HG03159 (cell line): ENCODE data around the gene AQP12B.

Experiments used
- ATAC-seq: cut with Tn5 transposase; IDR thresholded peaks from one replicate; pipeline ENCODE4 v1.9.1; 2021; ENCODE audit warnings: mild to moderate bottlenecking, moderate library complexity; ENCODE audit not compliant: unreplicated experiment

The AQP12B gene

GRCh38 chr2:240650254-240650965 is 32.3 kb downstream of the AQP12B start:
- no peak for ATAC-seq

- ATAC-seq = no peak
These were observed 33.4 kb downstream of the AQP12B start for GRCh38 chr2:240649331-240649730.

DNA sequence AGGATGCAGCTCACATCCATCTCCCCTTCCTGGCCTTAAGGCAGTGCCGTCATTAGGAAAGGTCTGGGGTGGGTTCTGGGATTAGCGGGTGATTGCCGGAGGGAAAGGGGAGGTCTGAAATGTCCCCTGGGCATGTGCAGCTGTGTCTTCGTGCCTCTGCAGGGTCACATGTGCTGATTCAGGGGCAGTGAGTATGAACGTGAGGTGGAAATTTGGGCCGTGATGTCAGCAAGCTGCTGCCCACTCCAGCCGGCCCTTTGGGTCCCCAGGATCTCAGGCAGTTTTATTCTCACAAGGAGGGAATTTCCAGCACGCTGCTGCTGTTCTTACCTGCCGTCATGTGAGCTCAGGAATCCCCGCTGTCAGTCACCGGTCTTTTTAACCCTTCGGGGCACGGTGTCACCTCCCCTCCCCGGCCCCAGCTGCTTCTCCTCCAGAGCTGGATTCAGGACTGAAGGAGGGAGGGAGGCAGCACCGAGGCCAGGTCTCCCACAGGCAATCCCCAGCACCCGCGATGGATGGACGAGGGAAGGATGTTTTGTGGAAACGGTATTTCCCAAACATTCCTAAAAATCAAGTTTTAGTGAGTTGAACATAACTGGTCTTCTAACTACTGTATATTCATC is 33.9 kb downstream of the AQP12B start:
- ATAC-seq = no peak

DNA sequence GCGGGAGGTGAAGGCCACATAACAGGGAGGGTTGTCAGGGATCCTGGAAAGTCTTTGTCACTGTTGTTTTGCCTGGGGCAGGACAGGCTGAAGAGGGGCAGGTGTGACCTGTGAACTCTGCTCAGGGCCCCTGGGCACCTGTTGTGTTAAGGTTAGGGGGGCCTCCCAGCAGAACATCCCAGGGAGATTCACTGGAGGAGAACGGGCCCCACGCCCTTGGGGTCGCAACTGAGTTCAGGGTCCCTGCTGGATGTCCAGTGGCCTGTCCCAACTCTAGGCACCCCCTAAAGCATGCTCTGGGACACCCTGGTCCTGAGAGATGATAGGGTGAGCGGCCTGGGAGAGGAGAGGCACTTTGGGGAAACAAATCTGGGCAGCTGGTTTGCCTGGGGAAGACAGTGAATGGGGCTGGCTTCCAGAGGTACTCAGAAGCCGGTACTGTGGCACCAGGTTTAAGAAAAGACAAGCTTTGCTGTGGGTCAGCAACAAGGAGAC is 34.5 kb downstream of the AQP12B start:
- no peak for ATAC-seq

DNA sequence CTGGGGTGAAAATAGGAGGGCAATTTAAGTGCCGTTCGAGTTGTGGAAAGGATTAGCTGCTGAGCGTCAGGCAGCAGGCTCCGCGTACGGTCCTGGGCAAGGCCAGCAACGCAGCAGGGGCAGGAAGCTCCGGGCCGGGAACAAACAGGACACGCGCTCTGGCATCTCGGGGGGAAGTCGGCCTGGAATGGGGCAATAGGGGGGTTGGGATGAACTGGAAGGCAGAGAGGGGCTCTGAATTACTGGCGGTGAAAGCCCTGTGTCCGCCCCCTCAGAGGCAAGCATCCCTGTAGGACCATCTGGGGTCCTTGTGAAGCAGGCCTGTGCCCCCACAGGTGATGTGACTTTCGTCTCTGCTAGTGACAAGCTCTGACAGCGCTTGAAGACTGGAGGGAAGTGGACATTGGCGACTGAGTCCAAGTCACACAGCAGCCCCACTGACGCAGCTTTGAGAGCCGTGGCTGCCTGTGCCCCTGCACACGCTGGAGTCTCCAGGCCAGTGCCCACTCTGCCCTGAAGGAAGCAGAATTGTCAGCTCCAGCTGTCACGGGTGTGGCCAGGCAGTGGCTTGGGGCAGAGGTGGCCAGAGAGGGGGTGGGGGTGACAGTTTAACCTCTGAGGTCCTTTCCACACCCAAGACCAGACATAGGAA is 35.1 kb downstream of the AQP12B start:
- ATAC-seq = no peak

DNA sequence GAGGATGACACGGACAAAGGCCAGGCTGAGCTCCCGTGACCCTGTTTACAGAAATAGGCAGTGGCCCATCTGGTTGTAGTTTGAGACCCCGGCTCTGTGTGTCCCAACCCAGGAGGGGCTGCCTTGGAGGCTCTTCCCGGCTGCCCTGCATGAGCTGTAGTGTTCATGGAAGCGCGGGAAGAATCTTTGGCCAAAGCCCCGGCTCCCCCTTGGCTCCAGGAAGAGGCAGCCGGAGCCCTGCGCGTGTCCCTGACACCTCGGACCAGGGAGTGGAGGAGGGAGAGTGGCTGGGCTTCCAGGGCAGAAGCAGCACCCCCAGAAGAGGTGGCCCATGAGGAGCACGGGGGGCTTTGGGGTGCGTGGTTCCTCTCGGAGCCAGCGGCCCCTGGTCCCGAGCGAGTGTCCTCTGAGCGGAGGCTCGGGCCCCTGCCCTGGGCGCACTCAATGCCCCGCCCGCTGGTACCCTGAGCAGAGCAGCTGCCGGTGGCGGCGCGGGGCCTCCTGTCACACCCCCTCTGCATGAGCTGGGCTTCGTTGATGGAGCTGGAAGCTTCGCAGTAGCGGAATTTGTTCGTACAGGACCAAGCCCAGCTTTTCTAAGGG is 35.7 kb downstream of the AQP12B start:
- no peak for ATAC-seq

DNA sequence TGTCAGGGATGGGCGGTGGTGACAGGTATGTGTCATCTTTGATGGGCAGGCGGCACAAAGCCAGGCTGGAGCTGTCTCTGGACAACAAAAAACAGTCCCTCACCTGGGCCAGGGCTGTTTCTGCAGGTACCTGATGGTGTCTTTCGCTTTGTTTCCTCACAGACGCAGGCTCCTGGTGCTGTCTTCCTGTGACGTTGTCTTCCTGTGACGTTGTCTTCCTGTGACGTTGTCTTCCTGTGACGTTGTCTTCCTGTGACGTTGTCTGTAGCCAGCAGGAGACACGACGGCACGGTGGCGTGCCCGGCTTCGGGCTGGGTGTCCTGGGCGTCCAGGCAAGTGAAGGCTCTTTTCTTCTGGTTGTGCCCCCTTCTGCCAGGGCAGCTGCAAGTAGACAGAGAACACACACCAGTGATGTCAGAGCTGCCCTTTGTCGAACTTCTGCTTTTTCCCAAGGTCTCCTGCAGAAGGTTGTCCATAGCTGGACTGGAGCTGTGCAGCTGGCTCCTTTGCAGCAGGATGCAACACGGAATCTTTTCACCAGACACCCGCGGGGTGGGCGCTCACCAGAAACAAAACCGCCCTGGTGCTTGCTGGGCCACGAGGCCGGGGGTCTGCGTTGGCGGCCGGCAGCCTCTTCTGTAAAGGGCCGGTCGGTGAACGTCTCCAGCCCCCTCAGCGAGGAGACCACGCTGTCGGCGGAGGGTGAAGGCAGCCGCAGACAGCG is 36.3 kb downstream of the AQP12B start:
- no peak for ATAC-seq

DNA sequence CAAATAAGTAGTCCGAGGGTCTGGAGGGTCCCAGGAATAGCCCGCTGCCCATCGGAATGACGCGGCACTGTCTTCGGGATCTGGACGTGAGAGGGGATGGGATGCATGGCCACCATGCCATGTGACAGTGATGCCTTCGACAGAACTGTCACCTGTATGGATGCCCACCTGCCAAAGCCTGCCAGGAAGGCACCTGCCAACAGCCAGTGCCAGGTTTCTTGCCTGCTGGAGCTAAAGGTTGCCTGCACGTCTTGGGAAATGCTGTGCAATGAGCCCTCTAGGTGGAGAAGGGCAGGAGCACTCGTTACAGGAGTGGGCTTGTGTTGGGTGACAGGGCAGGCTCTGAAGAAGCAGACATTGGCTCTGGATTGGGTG is 36.9 kb downstream of the AQP12B start:
- no peak for ATAC-seq

- no peak for ATAC-seq
These were observed 37.3 kb downstream of the AQP12B start for GRCh38 chr2:240645346-240645745.

GRCh38 chr2:240644859-240645301 is 37.8 kb downstream of the AQP12B start:
- no peak for ATAC-seq

GRCh38 chr2:240644171-240644651 is 38.5 kb downstream of the AQP12B start:
- ATAC-seq = no peak

DNA sequence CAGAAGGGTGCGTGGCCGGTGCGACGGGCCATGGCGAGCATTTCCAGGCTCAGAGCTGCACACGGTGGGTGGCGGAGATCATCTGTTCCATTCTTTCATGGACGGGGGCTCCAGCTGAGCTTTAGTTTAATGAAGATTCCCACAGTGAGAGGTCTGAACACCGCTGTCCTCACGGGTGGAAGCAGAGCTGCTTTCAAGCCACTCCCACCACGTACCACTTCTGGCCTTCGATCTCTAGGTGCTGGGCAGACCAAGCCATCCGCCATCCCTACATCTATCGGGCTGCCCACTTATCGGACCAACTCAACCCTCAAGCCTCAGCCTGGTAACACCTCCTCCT is 38.9 kb downstream of the AQP12B start:
- no peak for ATAC-seq

DNA sequence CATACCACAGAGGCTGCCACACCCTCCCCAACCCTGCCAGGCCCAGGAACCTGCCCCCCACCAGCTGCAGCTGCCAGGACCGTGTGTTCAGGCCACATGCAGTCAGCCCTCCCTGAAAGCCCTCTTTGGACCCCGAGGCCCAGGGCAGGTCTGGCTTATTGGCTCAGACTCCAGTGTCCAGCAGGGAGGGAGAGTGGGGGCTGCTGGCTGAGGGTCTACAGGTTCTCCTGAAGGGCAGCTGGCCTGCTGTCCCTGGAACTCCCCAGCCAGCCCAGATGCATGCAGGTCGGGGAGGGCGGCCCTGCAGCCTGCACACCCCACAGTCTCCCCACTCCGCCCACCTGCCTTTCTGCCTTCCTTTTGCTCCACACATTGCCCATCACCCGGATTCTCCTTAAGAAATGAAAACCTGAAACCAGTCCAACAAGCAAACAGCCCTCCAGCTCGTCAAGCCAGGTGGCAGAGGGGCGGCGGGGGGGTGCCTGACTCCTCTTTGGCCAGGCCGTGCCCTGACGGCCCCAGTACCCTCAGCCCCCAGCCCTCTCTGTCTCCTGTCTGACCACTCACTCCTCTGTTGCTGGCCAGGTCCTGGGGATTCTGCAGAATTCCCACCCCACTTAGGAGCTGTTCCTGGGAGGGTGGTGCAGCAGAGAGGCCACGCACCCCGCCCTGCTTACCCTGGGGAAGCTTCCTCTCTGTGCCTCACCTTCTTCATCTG is 39.4 kb downstream of the AQP12B start:
- no peak for ATAC-seq

DNA sequence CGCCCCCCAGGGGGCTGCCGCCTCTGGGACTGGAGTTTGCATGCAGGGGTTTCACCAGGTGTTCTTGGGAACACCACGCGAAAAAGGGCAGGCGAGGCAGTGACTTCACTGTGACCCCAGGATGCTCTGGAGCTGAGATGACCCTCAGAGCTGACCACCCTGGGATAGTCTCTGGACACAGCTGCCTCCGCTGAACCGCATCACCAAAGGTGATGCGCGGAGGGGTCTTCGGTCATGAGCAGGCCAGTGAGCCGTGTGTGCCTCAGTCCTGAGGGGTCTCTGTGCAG is 39.9 kb downstream of the AQP12B start:
- ATAC-seq = no peak

- ATAC-seq = no peak
These were observed 40.5 kb downstream of the AQP12B start for GRCh38 chr2:240642061-240642805.

DNA sequence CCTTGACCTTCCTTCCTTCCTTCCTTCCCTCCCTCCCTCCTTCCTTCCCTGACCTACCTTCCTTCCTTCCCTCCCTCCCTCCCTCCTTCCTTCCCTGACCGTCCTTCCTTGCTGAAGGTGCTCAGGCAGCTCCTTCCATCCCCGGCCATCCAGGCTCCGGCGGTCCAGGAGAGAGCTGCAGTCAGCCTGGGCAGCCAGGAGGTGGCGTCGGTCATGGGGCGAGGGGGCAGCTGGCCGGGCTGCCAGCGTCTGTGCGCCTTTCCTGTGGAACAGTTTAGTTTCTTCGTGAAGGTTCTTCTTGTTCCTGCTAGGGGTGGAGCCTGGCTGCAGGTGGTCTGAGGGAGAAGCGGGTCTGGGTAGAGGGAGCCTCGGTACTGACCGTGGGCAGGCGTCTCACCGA is 41.7 kb downstream of the AQP12B start:
- ATAC-seq = no peak

DNA sequence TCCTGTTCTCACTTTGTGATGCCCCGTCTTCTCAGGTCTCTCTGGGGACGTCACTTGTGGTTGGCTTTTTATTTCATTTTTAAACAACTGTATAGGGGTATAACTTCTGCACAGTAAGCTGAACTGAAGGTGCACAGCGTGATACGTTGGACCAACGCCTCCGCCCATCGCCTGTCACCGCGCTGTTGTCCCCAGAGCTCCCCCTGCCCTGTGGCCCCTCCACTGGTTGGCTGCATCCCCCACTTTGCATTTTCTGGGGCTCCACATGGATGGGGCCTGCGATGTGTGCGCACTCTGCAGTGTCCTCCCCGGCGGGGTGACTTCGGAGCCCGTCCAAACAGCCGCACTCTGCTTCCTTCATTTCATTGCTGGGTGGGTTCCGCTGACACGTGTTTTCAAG is 43.1 kb downstream of the AQP12B start:
- ATAC-seq = no peak

GRCh38 chr2:240638512-240639160 is 44.0 kb downstream of the AQP12B start:
- no peak for ATAC-seq

GRCh38 chr2:240637901-240638345 is 44.8 kb downstream of the AQP12B start:
- ATAC-seq = no peak
